Stimulated activated CD4-positive, alpha-beta T cell treated with anti-CD3 and anti-CD28 coated beads, Interleukin-12 subunit alpha, Interleukin-12 subunit beta, amount 100 ng/mL, for 4 hours (primary cell): Measurements from ENCODE around the gene CCDC81.
"Not testable (repeated sequence)": the region's sequence is repeated elsewhere in the genome, so short reads cannot be mapped to it uniquely, and the experiment has no call there.

ENCODE experiments used
- DNase-seq: peaks from one replicate; pipeline ENCODE4 v3.0.0-alpha.2; 2020

CCDC81 gene

GRCh38 chr11:86388198-86388597 is 13.5 kb downstream of the CCDC81 start:
- no peak for DNase-seq

GRCh38 chr11:86390487-86390886 is 15.8 kb downstream of the CCDC81 start:
- no peak for DNase-seq

DNA sequence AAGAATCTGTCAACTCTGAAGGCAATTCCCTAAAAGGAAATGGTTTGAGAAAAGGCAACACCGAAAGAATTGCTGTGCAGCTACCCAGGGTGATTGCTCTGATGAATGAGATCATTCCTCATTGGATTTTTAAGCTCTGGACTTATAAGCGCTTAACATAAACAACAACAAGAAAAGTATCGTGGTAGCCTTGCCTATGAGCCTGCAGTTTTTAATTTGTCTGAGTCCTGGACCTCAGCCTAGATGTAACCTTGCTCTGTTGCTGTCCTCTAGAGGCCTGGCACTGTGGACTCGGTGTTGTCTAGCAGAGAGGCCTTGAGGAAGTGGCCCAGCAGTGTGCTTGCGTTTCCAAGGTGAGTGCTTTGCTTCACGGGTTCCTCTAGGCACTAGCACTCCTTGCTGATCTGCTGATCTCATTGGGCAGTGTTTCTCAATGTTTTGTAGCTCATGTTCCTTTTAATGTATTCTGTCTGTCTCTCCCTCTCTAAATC is 20.4 kb downstream of the CCDC81 start:
- no peak for DNase-seq

DNA sequence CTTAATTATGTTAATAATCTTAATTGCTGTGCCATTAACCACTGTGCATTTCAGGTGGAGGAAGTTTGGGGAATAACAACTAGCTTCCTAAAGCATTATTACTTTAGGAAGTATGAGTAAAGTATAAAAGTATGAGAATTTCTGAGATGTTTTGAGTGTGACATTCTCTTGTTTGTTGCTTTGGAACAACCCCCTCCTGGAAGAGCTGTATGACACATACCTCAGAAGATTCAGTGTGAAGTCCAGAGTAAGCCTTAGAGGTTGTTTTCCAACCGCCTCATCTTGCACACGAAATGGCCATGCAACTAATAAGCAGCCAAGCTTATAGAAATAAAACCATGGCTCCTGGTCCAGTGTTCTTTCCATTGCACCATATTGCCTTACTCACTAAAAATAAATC is 21.7 kb downstream of the CCDC81 start:
- no peak for DNase-seq

GRCh38 chr11:86397351-86397750 is 22.7 kb downstream of the CCDC81 start:
- no peak for DNase-seq

GRCh38 chr11:86398106-86398505 is 23.4 kb downstream of the CCDC81 start:
- DNase-seq = no peak

GRCh38 chr11:86403458-86403857 is 28.8 kb downstream of the CCDC81 start:
- DNase-seq = no peak

DNA sequence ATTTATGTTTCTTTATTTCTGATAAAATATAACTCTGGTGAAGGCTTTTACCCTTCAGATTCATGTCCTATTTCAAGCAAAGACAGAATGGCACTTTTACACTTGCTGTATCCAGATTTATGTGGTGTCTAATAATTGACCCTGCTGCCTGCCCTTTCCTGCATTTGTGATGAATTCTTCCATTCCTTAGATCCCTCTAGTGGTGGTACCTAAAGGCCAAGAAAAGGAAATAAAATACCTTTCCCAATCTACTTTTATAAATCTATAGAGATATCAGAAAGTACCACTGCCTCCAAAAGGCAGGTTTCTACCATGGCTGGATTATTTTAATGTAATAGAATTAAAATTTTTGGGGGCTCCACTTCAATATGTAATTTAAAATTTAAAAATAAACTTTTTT is 34.2 kb downstream of the CCDC81 start:
- DNase-seq = no peak

- no peak for DNase-seq
Observed at GRCh38 chr11:86414032-86414431, 39.3 kb downstream of the CCDC81 start.

- no peak for DNase-seq
Observed at GRCh38 chr11:86415026-86415425, 40.3 kb downstream of the CCDC81 start.

DNA sequence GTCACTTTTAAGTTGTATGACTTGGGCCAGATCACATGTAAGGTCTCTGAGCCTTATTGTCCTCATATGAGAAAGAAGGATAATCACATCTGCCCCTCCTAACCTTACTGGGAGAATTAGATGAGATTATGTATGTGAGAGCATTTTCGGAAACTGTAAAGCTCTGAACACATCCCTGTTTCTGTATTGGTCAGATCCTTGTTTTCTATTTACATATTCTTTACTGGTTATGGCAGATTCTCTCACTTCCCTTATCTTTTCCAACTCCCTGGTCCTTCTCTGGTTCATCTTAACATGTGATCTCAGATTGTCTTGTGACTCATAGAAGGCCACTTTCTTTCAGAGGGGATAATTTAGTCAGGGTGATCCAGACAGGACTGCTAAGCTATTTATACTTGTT is 41.8 kb downstream of the CCDC81 start:
- no peak for DNase-seq

DNA sequence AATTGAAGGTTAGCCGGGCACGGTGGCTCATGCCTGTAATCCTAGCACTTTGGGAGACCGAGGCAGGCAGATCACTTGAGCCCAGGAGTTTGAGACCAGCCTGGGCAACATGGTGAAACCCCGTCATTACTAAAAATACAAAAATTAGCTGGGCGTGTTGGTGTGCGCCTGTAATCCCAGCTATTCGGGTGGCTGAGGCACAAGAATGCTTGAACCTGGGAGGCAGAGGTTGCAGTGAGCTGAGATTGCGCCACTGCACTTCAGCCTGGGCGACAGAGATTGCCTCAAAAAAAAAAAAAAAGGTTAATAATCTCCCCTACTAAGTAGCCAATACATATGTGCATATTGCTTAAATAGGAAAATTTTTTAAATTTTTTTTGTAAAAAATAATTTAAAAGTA is 42.3 kb downstream of the CCDC81 start:
- not testable (repeated sequence) for DNase-seq

DNA sequence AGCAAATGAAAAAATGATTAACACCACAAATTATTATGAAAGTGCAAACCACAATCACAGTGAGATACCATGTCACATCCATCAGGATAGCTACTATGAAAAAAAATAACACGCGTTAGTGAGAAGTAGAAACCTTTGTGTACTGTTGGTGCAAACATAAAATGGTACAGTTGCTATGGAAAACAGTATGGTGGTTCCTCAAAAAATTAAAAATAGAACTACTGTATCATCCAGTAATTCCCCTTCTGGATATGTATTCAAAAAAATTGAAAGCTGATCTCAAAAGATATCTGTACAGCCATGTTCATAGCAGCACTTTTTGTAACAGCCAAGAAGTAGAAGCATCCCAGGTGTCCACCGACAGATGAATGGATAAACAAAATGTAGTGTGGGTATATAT is 43.4 kb downstream of the CCDC81 start:
- DNase-seq = no peak

DNA sequence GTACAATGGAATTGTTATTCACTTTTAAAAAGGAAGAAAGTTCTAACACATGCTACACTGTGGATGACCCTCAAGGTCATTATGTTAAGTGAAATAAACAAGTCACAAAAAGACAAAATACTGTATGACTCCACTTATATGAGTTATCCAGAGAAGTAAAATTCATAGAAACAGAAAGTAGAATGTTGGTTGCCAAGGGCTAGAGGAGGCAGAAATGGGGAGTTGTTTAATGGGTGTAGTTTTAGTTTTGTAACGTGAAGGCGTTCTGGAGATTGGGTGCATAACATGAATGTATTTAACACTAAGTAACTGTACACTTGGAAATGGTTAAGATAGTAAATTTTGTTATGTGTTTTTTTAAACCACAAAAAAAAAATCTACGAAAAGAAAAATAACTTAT is 43.8 kb downstream of the CCDC81 start:
- no peak for DNase-seq

DNA sequence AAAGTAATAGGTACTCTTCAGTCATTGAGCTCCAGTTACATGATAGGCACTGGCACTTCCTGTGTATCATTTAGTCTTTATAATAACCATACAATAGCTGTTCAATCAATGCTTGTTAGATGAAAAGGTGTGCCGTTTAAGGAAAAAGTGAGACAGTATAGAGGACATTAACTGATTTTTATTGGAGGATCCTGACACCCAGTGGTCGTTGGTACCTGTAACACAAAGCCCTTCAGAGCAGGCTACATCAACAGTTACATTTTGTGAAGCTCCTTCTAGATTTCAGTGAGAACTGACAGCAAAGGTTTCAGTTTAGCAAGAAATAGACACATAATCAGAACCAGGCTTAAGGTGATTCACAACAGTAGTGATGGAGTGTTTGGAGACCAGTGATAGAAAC is 44.2 kb downstream of the CCDC81 start:
- no peak for DNase-seq

GRCh38 chr11:86421946-86422345 is 47.3 kb downstream of the CCDC81 start:
- DNase-seq = no peak

GRCh38 chr11:86422371-86422770 is 47.7 kb downstream of the CCDC81 start:
- no peak for DNase-seq

DNA sequence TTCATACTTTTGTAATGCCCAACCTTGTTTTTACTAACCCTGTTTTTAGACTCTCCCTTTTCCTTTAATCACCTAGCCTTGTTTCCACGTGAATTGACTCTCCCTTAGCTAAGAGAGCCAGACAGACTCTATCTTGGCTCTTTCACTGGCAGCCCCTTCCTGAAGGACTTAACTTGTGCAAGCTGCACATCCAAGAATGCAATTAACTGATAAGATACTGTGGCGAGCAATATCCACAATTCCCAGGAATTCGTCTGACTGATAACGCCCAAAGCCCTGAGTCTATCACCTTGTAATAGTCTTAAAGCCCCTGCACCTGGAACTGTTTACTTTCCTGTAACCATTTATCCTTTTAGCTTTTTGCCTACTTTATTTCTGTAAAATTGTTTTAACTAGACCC is 48.8 kb downstream of the CCDC81 start:
- DNase-seq = not testable (repeated sequence)

- DNase-seq = no peak
Observed at GRCh38 chr11:86427441-86427840, 52.8 kb downstream of the CCDC81 start.

GRCh38 chr11:86431258-86431657 is 56.6 kb downstream of the CCDC81 start:
- no peak for DNase-seq

- DNase-seq = not testable (repeated sequence)
Observed at GRCh38 chr11:86433361-86434095, 58.8 kb downstream of the CCDC81 start.

- no peak for DNase-seq
Observed at GRCh38 chr11:86435711-86436110, 61.0 kb downstream of the CCDC81 start.

GRCh38 chr11:86438685-86439084 is 64.0 kb downstream of the CCDC81 start:
- DNase-seq = no peak

DNA sequence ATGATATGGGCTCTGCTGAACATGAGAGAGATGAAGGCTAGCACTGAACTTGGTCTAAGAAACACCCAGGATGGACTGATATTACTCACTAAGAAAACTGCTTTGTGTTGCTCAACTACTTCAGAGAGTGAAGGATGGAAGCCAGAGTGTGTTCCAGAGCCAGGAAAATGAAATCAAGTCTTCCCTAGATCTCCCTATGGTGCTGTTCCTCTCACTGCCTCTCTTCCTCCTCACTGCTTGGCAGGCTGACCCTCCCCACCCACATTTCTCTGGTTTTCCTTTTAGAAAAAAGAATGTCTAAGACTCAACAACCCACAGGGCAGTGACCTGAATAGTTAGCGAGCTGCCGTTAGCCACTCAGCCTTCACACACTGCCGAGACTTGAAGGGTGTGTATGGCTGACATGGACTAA is 65.6 kb downstream of the CCDC81 start:
- DNase-seq = no peak

DNA sequence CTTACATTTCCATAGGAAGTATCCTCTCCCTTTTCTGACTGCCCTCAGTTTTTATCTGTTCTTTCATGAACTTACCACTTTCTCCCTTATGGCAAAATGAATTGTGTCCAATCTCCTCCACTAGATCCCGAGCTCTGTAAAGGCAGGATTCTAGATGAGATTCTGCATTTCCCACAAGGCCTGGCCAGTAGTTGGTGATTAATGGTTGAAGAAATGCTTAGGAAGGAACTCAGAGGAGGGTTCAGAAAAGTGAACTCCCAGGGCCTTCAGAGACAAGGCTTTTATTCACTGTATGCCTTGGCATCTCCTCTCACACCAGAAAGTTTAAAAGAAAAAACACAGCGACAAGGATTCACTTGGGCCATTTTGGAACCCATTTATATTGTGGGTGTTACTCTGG is 66.2 kb downstream of the CCDC81 start:
- DNase-seq = no peak
